NCI-H2107 (cell line): ENCODE data around the gene POLR3GL.
"Not testable (repeated sequence)": the region's sequence is repeated elsewhere in the genome, so short reads cannot be mapped to it uniquely, and the experiment has no call there.

Experiments
- DNase-seq: peaks from one replicate; lab custom pipeline; 2025; lab: John Stamatoyannopoulos, UW

The POLR3GL gene

GRCh38 chr1:145964328-145965118, at the start of gene POLR3GL, which contains the start of gene ANKRD34A:
TSS of gene POLR3GL (plus strand) at chr1:145964690. CDS start at chr1:145974866, 10,176 bp downstream.
TSS of gene ANKRD34A (minus strand) at chr1:145964575. CDS start at chr1:145961759, 2,816 bp downstream.
- peak; percentile 92 for DNase-seq

DNA sequence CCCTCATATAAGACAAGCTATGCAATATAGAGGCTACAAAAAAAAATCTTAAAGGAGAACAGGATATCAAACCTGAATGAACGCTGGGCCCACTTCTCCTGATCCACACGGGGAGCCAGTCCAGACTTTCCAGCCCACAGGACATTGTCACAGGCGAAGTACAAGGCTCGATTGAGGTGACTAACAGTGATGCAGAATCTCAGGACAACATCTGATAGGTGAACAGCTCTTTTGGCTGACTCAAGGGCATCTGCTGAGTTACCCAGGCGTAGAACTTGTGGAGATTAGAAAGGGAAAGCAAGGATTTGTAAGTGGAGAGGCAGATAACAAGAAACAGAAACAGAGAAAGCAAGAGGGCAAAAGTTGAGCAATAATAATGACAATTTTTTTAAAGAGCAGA, 47.7 kb upstream of the POLR3GL start:
- no peak for DNase-seq

DNA sequence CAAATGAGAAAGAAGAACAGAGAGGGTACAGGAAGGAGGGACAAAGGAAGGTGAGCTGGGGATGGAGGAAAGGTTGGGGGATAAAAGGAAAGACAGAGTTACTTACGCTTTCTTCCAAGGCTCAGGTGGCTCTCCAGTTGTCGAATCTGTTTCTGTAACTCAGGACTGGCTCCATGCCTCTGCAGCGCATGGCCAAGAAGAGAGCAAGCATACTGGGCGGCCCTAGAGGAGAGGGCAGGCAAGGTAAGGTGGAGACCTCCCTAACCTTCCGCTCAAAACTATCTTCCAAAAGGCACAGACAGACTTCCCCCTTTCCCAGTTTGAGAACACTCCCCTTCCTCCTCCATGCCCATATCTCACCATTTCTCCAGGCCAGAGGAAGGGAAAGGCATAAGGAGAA, 46.9 kb upstream of the POLR3GL start:
- no peak for DNase-seq

- peak; percentile 84 for DNase-seq
Measured at GRCh38 chr1:145918144-145918991, 46.1 kb upstream of the POLR3GL start, which contains the start of gene PEX11B. TSS of gene PEX11B (minus strand) at chr1:145918717. CDS start at chr1:145918688, 29 bp downstream.

GRCh38 chr1:145918992-145919939, 45.2 kb upstream of the POLR3GL start:
- DNase-seq = no peak

DNA sequence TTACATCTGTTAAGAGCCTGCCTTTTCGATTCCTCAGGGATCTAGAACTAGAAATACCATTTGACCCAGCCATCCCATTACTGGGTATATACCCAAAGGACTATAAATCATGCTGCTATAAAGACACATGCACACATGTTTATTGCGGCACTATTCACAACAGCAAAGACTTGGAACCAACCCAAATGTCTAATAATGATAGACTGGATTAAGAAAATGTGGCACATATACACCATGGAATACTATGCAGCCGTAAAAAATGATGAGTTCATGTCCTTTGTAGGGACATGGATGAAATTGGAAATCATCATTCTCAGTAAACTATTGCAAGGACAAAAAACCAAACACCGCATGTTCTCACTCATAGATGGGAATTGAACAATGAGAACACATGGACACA, 44.2 kb upstream of the POLR3GL start:
- not testable (repeated sequence) for DNase-seq

DNA sequence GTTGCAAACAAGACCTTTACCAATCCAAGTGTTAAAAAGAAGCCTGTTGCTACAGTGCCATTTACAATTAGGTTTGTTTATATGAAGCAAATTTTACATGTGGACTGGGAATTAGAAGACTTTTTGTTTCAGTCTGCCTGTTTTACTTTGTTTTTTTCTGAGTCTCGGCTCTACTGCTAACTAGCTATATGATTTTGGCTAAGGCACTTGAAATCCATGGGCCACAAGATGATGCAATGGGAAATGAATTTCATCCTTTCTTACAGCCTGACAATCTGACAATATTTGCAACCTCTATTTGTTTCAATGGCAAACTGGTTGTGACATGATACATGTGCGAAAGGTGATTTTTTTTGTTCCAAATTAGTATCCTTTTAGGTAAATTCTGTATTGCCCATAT, 42.2 kb upstream of the POLR3GL start:
- no peak for DNase-seq

GRCh38 chr1:145926686-145927062, 37.8 kb upstream of the POLR3GL start:
- DNase-seq = no peak

GRCh38 chr1:145927063-145927886, 37.2 kb upstream of the POLR3GL start, which contains the start of gene RBM8A:
TSS of gene RBM8A (minus strand) at chr1:145927484. CDS start at chr1:145927426, 58 bp downstream.
- DNase-seq = peak; percentile 99

- DNase-seq = no peak
Measured at GRCh38 chr1:145927916-145928643, 36.4 kb upstream of the POLR3GL start.

GRCh38 chr1:145932522-145933009, 31.9 kb upstream of the POLR3GL start:
- not testable (repeated sequence) for DNase-seq

DNA sequence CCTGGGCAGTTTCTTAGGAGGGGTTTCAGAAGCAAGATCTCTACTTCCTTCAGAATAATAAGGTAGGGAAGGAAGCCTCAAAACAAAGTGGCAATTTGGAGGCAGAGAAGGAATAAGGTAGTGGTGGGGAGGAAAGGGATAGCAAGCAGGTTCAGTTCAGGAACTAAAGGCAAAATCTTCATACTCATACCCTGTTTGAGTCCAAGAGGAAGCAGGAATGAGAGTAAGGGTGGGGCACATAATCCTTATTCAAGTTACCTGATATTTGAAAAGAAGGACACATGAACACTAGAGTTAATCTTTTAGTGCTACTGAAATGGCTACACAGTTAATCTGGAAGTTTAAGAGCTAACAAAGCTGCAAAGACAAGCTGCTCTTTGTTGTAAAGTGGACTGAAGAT, 28.8 kb upstream of the POLR3GL start:
- no peak for DNase-seq

DNA sequence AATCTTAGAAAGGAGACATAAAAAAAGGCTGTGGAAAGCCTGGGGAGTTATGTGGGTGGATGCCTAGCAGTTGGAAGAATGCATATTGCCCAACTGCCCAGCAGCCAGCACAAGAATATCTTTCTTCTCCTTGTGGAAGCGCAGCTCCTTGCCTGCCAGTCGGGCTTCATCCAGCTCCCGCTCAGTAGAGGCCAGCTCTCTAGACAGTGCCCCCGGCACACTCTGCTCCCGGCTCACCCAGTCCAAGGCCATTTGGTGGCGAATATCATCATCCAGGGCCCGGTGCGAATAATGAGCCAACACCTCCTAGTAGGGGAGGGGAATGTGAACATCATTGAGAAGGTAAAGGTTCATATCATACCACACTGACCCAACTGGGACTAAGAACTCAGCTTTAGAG, 28.2 kb upstream of the POLR3GL start:
- DNase-seq = no peak

GRCh38 chr1:145937436-145937835, 27.1 kb upstream of the POLR3GL start:
- DNase-seq = no peak

DNA sequence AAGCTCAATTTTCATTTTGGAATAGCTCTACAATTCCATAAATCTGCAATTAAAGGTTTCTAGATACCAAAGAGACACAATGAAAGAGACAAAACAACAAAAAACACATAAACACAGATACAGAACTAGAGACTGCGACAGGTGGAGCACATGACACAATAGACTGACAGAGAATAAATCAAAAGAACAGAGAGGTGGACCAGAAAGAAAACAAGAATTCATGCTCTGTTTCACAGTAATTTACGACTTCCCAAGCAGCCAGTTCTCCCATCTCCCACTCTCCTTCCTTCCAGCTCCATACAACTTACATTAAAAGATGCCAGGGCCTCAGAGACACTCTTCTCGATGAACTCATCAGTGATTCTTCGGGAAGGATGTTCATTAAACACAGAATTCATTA, 22.1 kb upstream of the POLR3GL start:
- no peak for DNase-seq

GRCh38 chr1:145942871-145943270, 21.6 kb upstream of the POLR3GL start:
- no peak for DNase-seq

- no peak for DNase-seq
Measured at GRCh38 chr1:145944532-145944931, 20.0 kb upstream of the POLR3GL start.

GRCh38 chr1:145946477-145946986, 18.0 kb upstream of the POLR3GL start:
- no peak for DNase-seq

DNA sequence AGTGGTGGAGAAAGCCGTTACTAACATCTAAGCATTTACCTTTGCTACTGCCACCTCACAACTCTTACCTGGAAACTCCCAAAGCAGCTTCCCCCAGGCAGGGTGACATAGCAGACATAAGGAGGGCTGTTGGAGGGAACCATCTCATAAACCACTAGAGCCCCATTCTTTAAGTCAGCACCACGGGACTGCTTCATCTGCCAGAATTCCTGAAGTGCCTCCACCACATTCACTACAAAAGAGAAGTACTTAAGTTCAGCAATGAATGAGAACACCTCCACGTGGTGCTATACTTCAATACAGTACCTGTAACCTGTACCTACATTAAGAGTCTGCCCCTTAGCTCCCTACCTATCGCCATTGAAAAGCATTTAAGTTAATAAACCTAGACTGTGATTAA, 16.9 kb upstream of the POLR3GL start:
- no peak for DNase-seq

DNA sequence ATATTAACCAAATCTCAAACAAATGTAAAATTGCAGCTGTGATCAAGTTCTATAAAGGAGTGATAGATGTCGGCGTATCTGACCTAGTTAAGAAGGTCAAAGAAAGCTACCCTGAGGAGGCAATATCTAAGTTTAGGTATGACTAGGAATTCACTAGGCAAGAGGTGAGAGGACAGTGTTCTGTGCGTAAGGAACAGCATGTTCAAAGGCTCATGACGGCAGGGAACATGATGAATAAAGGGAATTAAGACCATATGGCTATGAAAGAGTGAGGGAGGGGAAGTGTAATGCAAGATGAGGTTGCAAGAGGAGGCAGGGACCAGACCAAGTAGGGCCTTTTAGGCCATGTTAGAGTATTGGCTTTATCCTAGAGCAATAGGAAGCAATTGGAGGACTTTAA, 15.3 kb upstream of the POLR3GL start:
- DNase-seq = no peak
